ENCODE data around the gene MAN2C1.
A peak's percentile ranks its signal among the peaks of the same experiment; 100 is the strongest.
"Not testable (repeated sequence)": the region's sequence is repeated elsewhere in the genome, so short reads cannot be mapped to it uniquely, and the experiment has no call there.

MAN2C1 gene

GRCh38 chr15:75367913-75368688 is at the start of gene MAN2C1:
Gene MAN2C1 (minus strand): TSS chr15:75368607. CDS start chr15:75368583, 24 bp downstream.
- Mint-ChIP-seq H3K27ac (peak within 1 kb of the TSS; percentile 95), H3K4me3 (peak within 1 kb of the TSS; percentile 95), H3K4me1 (peaks cover 16% of the 10 kb centered on the region), H3K36me3 (peaks cover 31% of the 10 kb centered on the region), H3K27me3 (no peaks in the 10 kb centered on the region), H3K9me3 (no peaks in the 10 kb centered on the region)
- ATAC-seq: peak; percentile 97

GRCh38 chr15:75416584-75416983 is 48.2 kb upstream of the MAN2C1 start:
- H3K9me3 Mint-ChIP-seq: no peaks in the 10 kb centered on the region
- no peaks in the 10 kb centered on the region for H3K27me3 Mint-ChIP-seq
- peak overlapping the region; percentile 69 for H3K27ac Mint-ChIP-seq
- peak; percentile 60 for ATAC-seq
- H3K4me3 Mint-ChIP-seq: no peak overlapping the region
- H3K36me3 Mint-ChIP-seq: peaks cover 34% of the 10 kb centered on the region
- peaks cover 21% of the 10 kb centered on the region for H3K4me1 Mint-ChIP-seq

- no peaks in the 10 kb centered on the region for H3K9me3 Mint-ChIP-seq
- H3K36me3 Mint-ChIP-seq: peaks cover 73% of the 10 kb centered on the region
- ATAC-seq: no peak
- no peaks in the 10 kb centered on the region for H3K27me3 Mint-ChIP-seq
- no peak overlapping the region for H3K27ac Mint-ChIP-seq
- H3K4me3 Mint-ChIP-seq: no peak overlapping the region
- H3K4me1 Mint-ChIP-seq: peaks cover 8% of the 10 kb centered on the region
Measured at GRCh38 chr15:75410196-75410595, 41.8 kb upstream of the MAN2C1 start.

- H3K27ac Mint-ChIP-seq: no peak overlapping the region
- ATAC-seq: no peak
- no peaks in the 10 kb centered on the region for H3K4me1 Mint-ChIP-seq
- no peaks in the 10 kb centered on the region for H3K9me3 Mint-ChIP-seq
- H3K27me3 Mint-ChIP-seq: no peaks in the 10 kb centered on the region
- peaks cover 80% of the 10 kb centered on the region for H3K36me3 Mint-ChIP-seq
- H3K4me3 Mint-ChIP-seq: no peak overlapping the region
Measured at GRCh38 chr15:75407083-75407482, 38.7 kb upstream of the MAN2C1 start.

GRCh38 chr15:75403892-75404291 is 35.5 kb upstream of the MAN2C1 start:
- H3K27me3 Mint-ChIP-seq: no peaks in the 10 kb centered on the region
- H3K27ac Mint-ChIP-seq: peak overlapping the region; percentile 33
- no peaks in the 10 kb centered on the region for H3K9me3 Mint-ChIP-seq
- no peak overlapping the region for H3K4me3 Mint-ChIP-seq
- H3K36me3 Mint-ChIP-seq: peaks cover 66% of the 10 kb centered on the region
- ATAC-seq: no peak
- H3K4me1 Mint-ChIP-seq: no peaks in the 10 kb centered on the region

GRCh38 chr15:75397494-75397893 is 29.1 kb upstream of the MAN2C1 start:
- Mint-ChIP-seq H3K36me3 (peaks cover 62% of the 10 kb centered on the region), H3K27ac (peak overlapping the region; percentile 41)

GRCh38 chr15:75389791-75390382 is 21.5 kb upstream of the MAN2C1 start:
- peaks cover 65% of the 10 kb centered on the region for H3K36me3 Mint-ChIP-seq
- H3K9me3 Mint-ChIP-seq: no peaks in the 10 kb centered on the region
- peaks cover 20% of the 10 kb centered on the region for H3K4me1 Mint-ChIP-seq
- no peaks in the 10 kb centered on the region for H3K27me3 Mint-ChIP-seq
- ATAC-seq: no peak
- H3K4me3 Mint-ChIP-seq: no peak overlapping the region
- no peak overlapping the region for H3K27ac Mint-ChIP-seq

More at GRCh38 chr15:75397494-75397893, 29.1 kb upstream of the MAN2C1 start:
- no peaks in the 10 kb centered on the region for H3K9me3 Mint-ChIP-seq
- H3K27me3 Mint-ChIP-seq: no peaks in the 10 kb centered on the region
- ATAC-seq: no peak
- H3K4me3 Mint-ChIP-seq: no peak overlapping the region
- no peaks in the 10 kb centered on the region for H3K4me1 Mint-ChIP-seq

GRCh38 chr15:75383986-75384385 is 15.6 kb upstream of the MAN2C1 start:
- Mint-ChIP-seq H3K4me1 (peaks cover 37% of the 10 kb centered on the region), H3K36me3 (peaks cover 54% of the 10 kb centered on the region)
- ATAC-seq, H3K4me3 Mint-ChIP-seq, H3K27me3 Mint-ChIP-seq, H3K27ac Mint-ChIP-seq, H3K9me3 Mint-ChIP-seq: not testable (repeated sequence)

- ATAC-seq: no peak
- Mint-ChIP-seq H3K4me1 (peaks cover 22% of the 10 kb centered on the region), H3K36me3 (peaks cover 42% of the 10 kb centered on the region), H3K9me3 (no peaks in the 10 kb centered on the region), H3K4me3 (no peak overlapping the region), H3K27me3 (no peaks in the 10 kb centered on the region), H3K27ac (peak overlapping the region; percentile 16)
Measured at GRCh38 chr15:75380773-75381172, 12.4 kb upstream of the MAN2C1 start.

GRCh38 chr15:75371901-75372688 is 3.7 kb upstream of the MAN2C1 start:
- ATAC-seq: no peak
- peaks cover 16% of the 10 kb centered on the region for H3K4me1 Mint-ChIP-seq
- peaks cover 48% of the 10 kb centered on the region for H3K36me3 Mint-ChIP-seq
- H3K27me3 Mint-ChIP-seq: no peaks in the 10 kb centered on the region
- no peak overlapping the region for H3K4me3 Mint-ChIP-seq
- no peak overlapping the region for H3K27ac Mint-ChIP-seq
- no peaks in the 10 kb centered on the region for H3K9me3 Mint-ChIP-seq

- no peak overlapping the region for H3K27ac Mint-ChIP-seq
Measured at GRCh38 chr15:75371486-75371885, 3.1 kb upstream of the MAN2C1 start.

GRCh38 chr15:75369897-75370581 is 1.6 kb upstream of the MAN2C1 start:
- no peaks in the 10 kb centered on the region for H3K27me3 Mint-ChIP-seq
- peaks cover 16% of the 10 kb centered on the region for H3K4me1 Mint-ChIP-seq
- H3K27ac Mint-ChIP-seq: peak overlapping the region; percentile 95
- H3K4me3 Mint-ChIP-seq: peak overlapping the region; percentile 58
- ATAC-seq: no peak
- H3K36me3 Mint-ChIP-seq: peaks cover 29% of the 10 kb centered on the region
- no peaks in the 10 kb centered on the region for H3K9me3 Mint-ChIP-seq

More at GRCh38 chr15:75371486-75371885, 3.1 kb upstream of the MAN2C1 start:
- Mint-ChIP-seq H3K36me3 (peaks cover 44% of the 10 kb centered on the region), H3K9me3 (no peaks in the 10 kb centered on the region), H3K4me3 (no peak overlapping the region), H3K4me1 (peaks cover 16% of the 10 kb centered on the region), H3K27me3 (no peaks in the 10 kb centered on the region)
- ATAC-seq: no peak

GRCh38 chr15:75368689-75369239 is 357 bp upstream of the MAN2C1 start:
- Mint-ChIP-seq H3K36me3 (peaks cover 27% of the 10 kb centered on the region), H3K4me1 (peaks cover 16% of the 10 kb centered on the region)
- ATAC-seq: no peak

GRCh38 chr15:75367406-75367912 is 948 bp downstream of the MAN2C1 start:
- H3K27me3 Mint-ChIP-seq: no peaks in the 10 kb centered on the region
- H3K27ac Mint-ChIP-seq: peak overlapping the region; percentile 95
- peaks cover 27% of the 10 kb centered on the region for H3K36me3 Mint-ChIP-seq
- no peak for ATAC-seq
- H3K4me3 Mint-ChIP-seq: peak overlapping the region; percentile 95
- H3K9me3 Mint-ChIP-seq: no peaks in the 10 kb centered on the region
- peaks cover 16% of the 10 kb centered on the region for H3K4me1 Mint-ChIP-seq

More at GRCh38 chr15:75368689-75369239, 357 bp upstream of the MAN2C1 start:
- Mint-ChIP-seq H3K9me3 (no peaks in the 10 kb centered on the region), H3K27ac (peak overlapping the region; percentile 95), H3K27me3 (no peaks in the 10 kb centered on the region), H3K4me3 (peak overlapping the region; percentile 95)
